OCI-LY1 (cell line): ENCODE results near the gene ACOX1.

Source experiments
- H2AFZ ChIP-seq: fragments of 200-600 bp; sonication (generic), shearing (Covaris generic); 2 replicates; pipeline ENCODE4 v1.6.0; 2014; ENCODE audit warnings: antibody characterized with exemption, mild to moderate bottlenecking, low read length
- H3F3A ChIP-seq: fragments of 200-600 bp; sonication (generic), shearing (Covaris generic); 2 replicates; pipeline ENCODE4 v1.6.0; 2014; ENCODE audit warnings: mild to moderate bottlenecking, antibody characterized with exemption, low read length, moderate library complexity; ENCODE audit not compliant: insufficient read depth
- H3K27ac ChIP-seq: fragments of 200-600 bp; sonication (generic); 2 replicates; pipeline ENCODE4 v1.5.1; 2014; ENCODE audit warnings: low read length, mixed run types, mild to moderate bottlenecking, low read depth; ENCODE audit not compliant: poor library complexity, severe bottlenecking
- H3K27me3 ChIP-seq: fragments of 200-600 bp; sonication (generic); 2 replicates; pipeline ENCODE4 v1.6.0; 2014; ENCODE audit warnings: antibody characterized with exemption, mild to moderate bottlenecking, low read length, moderate library complexity; ENCODE audit not compliant: insufficient read depth
- H3K36me3 ChIP-seq: fragments of 200-600 bp; sonication (generic); 2 replicates; pipeline ENCODE4 v1.6.1; 2014; ENCODE audit warnings: mild to moderate bottlenecking, antibody characterized with exemption, low read length, moderate library complexity, mixed read lengths; ENCODE audit not compliant: insufficient read depth
- H3K4me1 ChIP-seq: fragments of 200-600 bp; sonication (generic); 2 replicates; pipeline ENCODE4 v1.5.1; 2014; ENCODE audit warnings: mild to moderate bottlenecking, low read length, moderate library complexity; ENCODE audit not compliant: insufficient read depth, severe bottlenecking
- H3K4me2 ChIP-seq: fragments of 200-600 bp; sonication (generic), shearing (Covaris generic); 2 replicates; pipeline ENCODE4 v1.6.1; 2014; ENCODE audit warnings: low read length
- H3K4me3 ChIP-seq: fragments of 200-600 bp; sonication (generic); 2 replicates; pipeline ENCODE4 v1.5.1; 2014; ENCODE audit warnings: low read length, low read depth, mild to moderate bottlenecking, mixed read lengths; ENCODE audit not compliant: poor library complexity, severe bottlenecking
- H3K79me2 ChIP-seq: fragments of 200-600 bp; shearing (Covaris generic); 2 replicates; pipeline ENCODE4 v1.6.1; 2016; ENCODE audit warnings: mixed run types, low read length, mixed read lengths; ENCODE audit not compliant: insufficient read depth
- H3K9ac ChIP-seq: fragments of 200-600 bp; sonication (generic), shearing (Covaris generic); 2 replicates; pipeline ENCODE4 v1.6.1; 2014; ENCODE audit warnings: mild to moderate bottlenecking, low read length, mixed read lengths
- H3K9me2 ChIP-seq: fragments of 200-600 bp; sonication (generic), shearing (Covaris generic); 2 replicates; pipeline ENCODE4 v1.6.1; 2014; ENCODE audit warnings: low read depth, mild to moderate bottlenecking, low read length, mixed read lengths
- H3K9me3 ChIP-seq: fragments of 200-600 bp; shearing (Covaris generic); 2 replicates; pipeline ENCODE4 v1.6.1; 2014; ENCODE audit warnings: low read length, mixed read lengths
- H4K20me1 ChIP-seq: fragments of 200-600 bp; sonication (generic), shearing (Covaris generic); 2 replicates; pipeline ENCODE4 v1.6.0; 2016; ENCODE audit warnings: mild to moderate bottlenecking, low read length; ENCODE audit not compliant: insufficient read depth
- EZH2 ChIP-seq: fragments of 200-600 bp; sonication (generic), shearing (Covaris generic); IDR thresholded peaks from 2 replicates; pipeline ENCODE4 v1.8.0; 2017; ENCODE audit warnings: borderline replicate concordance, mixed run types, mild to moderate bottlenecking, antibody characterized with exemption, low read length, moderate library complexity, mixed read lengths
- TF ChIP-seq, protein P1 (sequence below): fragments of 200-600 bp; sonication (generic), shearing (Covaris generic); IDR thresholded peaks from 2 replicates; pipeline ENCODE4 v1.5.1; 2017; ENCODE audit warnings: mild to moderate bottlenecking, antibody characterized with exemption, low read length, moderate library complexity, mixed read lengths

ACOX1 gene

DNA sequence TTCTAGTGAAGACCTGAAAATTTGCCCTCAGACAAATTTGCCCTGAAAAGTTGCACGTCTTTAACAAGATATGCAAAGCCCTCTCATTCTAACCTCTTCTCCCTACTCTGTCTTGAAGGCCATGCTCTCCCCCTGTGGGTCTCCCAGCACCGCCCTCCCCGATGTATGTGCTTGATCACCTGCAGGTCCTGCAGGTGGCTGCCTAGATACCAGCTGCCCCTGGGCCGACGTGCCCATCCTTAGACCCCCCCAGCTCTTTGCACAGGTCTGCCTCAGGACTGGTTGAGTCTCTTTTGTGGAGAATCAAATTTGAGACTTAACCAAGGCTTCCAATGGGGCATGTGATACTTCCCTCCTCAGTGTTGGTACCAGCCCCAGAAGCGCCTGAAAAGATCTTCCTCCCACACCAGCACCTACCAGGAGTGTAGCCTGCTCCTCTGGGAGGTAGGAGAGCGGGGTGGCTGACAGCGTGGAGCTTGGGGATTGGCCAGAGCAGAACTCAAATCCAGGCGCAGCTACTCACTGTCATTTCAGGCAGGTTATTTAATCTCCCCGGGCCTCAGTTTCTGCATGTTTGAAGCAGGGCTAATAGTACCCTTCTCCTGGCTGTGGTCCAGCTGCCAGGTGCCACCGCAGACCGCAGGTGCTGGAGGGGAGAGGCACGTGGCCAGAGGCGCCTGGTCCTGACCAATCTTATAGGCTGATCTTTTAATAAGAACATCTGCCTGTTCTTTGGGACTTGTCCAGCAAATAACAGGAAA is 69.7 kb downstream of the ACOX1 start:
- H3K27me3 ChIP-seq, result no peaks in the 10 kb centered on the region
- H3K79me2 ChIP-seq, result peaks cover under 1% of the 10 kb centered on the region; the same call in 1 of the 2 replicates
- H3F3A ChIP-seq, result 0 out of 2 replicates have a peak, but pooled peaks cover 8% of the 10 kb centered on the region
- H3K9me3 ChIP-seq, result no peaks in the 10 kb centered on the region
- H3K9ac ChIP-seq, result peak overlapping the region; percentile 29; the same call in 1 of the 2 replicates
- peak overlapping the region; percentile 96 for H3K27ac ChIP-seq
- peaks cover 6% of the 10 kb centered on the region for H3K36me3 ChIP-seq
- peaks cover 62% of the 10 kb centered on the region for H3K4me1 ChIP-seq
- peak overlapping the region; percentile 33 for H3K4me3 ChIP-seq
- H3K4me2 ChIP-seq, result peak overlapping the region; percentile 56
- TF ChIP-seq EZH2, result no peak
- TF ChIP-seq, protein P1, sequence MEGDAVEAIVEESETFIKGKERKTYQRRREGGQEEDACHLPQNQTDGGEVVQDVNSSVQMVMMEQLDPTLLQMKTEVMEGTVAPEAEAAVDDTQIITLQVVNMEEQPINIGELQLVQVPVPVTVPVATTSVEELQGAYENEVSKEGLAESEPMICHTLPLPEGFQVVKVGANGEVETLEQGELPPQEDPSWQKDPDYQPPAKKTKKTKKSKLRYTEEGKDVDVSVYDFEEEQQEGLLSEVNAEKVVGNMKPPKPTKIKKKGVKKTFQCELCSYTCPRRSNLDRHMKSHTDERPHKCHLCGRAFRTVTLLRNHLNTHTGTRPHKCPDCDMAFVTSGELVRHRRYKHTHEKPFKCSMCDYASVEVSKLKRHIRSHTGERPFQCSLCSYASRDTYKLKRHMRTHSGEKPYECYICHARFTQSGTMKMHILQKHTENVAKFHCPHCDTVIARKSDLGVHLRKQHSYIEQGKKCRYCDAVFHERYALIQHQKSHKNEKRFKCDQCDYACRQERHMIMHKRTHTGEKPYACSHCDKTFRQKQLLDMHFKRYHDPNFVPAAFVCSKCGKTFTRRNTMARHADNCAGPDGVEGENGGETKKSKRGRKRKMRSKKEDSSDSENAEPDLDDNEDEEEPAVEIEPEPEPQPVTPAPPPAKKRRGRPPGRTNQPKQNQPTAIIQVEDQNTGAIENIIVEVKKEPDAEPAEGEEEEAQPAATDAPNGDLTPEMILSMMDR, result no peak
- H3K9me2 ChIP-seq, result no peaks in the 10 kb centered on the region
- H4K20me1 ChIP-seq, result no peaks in the 10 kb centered on the region
- H2AFZ ChIP-seq, result no peak overlapping the region

DNA sequence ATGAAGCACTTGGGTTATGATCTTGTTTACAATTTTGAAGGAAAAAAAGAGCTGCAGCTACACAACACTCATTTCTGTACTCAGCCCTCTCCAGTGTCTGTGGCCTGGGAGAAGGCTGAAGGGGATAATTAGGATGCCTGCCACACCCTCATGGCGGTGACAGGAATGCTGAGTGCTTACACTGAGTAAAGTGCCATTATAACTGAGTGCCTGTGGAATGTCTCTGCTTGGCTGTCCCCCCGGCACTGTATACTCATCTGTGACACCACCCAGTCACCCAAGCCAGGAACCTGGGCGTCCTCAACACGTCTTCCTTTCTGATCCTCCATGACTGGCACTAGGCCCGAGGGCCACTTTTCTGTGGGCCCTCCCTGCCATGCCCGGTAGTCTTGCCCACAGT is 70.8 kb downstream of the ACOX1 start:
- Histone ChIP-seq H3K4me2 (peak overlapping the region; percentile 56; the same call in 1 of the 2 replicates), H3K27ac (peak overlapping the region; percentile 96), H3K27me3 (no peaks in the 10 kb centered on the region), H3K36me3 (peaks cover 6% of the 10 kb centered on the region; the same call in 1 of the 2 replicates), H3F3A (0 out of 2 replicates have a peak, but pooled peaks cover 11% of the 10 kb centered on the region), H2AFZ (no peak overlapping the region), H3K4me1 (peaks cover 72% of the 10 kb centered on the region), H3K9me2 (no peaks in the 10 kb centered on the region), H3K79me2 (peaks cover 5% of the 10 kb centered on the region; the same call in 1 of the 2 replicates), H3K9ac (peak overlapping the region; percentile 29; the same call in 1 of the 2 replicates), H3K4me3 (no peak overlapping the region), H3K9me3 (no peaks in the 10 kb centered on the region), H4K20me1 (no peaks in the 10 kb centered on the region)
- TF ChIP-seq, protein P1, result no peak
- no peak for TF ChIP-seq EZH2

DNA sequence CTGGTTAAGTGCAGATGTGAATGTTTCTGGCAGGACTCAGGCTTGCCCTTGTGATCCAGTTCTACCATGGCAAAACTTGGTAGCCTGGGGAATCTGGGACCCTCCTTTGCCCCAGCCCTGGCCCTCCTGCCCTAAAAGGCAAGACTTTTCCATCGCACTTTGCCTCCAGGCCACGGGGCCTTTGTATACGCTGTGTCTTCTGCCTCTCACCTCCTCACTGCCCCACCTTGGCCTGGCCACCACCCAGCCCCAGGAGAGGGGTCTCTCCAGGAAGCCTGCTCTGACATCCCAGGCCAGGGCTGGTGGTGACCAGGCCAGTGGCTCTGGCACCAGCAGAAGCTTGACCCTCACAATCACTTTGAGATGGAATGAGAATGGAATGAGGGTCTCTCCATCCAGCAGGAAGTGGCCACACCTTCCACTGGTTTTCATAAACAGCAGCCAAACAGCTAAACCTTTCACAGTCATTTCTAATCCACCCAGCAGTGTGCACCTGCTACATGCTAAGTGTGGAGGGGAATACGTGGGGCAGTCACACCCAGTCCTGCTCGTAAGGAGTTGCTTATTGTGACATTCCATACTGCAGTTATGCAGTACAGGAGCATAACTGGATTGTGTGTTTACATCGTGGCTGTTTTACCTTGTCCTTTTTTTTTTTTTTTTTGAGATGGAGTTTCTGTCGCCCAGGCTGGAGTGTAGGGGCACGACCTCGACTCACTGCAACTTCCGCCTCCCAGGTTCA is 72.7 kb downstream of the ACOX1 start:
- TF ChIP-seq, protein P1, result no peak
- TF ChIP-seq EZH2, result no peak
- Histone ChIP-seq H3K9me2 (no peaks in the 10 kb centered on the region), H3K4me1 (peaks cover 58% of the 10 kb centered on the region), H3F3A (0 out of 2 replicates have a peak, but pooled peaks cover 12% of the 10 kb centered on the region), H3K27ac (peak overlapping the region; percentile 79), H2AFZ (no peak overlapping the region), H3K4me2 (peak overlapping the region; percentile 59; the same call in 1 of the 2 replicates), H3K79me2 (peaks cover 5% of the 10 kb centered on the region; the same call in 1 of the 2 replicates), H3K4me3 (no peak overlapping the region), H3K27me3 (no peaks in the 10 kb centered on the region), H3K36me3 (peaks cover 17% of the 10 kb centered on the region), H4K20me1 (no peaks in the 10 kb centered on the region), H3K9ac (no peak overlapping the region), H3K9me3 (no peaks in the 10 kb centered on the region)
